Panc1 (cell line): ENCODE results near the gene TTC28. TPM values are rescaled to one million over a fixed set of nuclear protein-coding genes. Genes with fewer than 3 reads are reported as not detected.

ENCODE experiments used
- ATAC-seq: fragments of 200-7000 bp; cut with Tn5 transposase; 2 replicates; pipeline ENCODE4 v1.9.1; 2020; ENCODE audit warnings: mild to moderate bottlenecking, moderate library complexity
- BruUV-seq: library from RNA; stranded (reverse); fragments of 400-500 nt; replicated peaks from 2 replicates; lab custom pipeline; 2021; lab: Mats Ljungman, UMichigan
- CTCF ChIA-PET: fragments of 300-600 bp; sonication (Branson Sonifier 250); formaldehyde crosslinking; loops from one replicate; lab custom pipeline; 2022; ENCODE audit warnings: antibody characterized with exemption; lab: Charles Lee
- POLR2A ChIA-PET: fragments of 300-600 bp; sonication (Branson Sonifier 250); formaldehyde crosslinking; loops from one replicate; lab custom pipeline; 2022; ENCODE audit warnings: antibody characterized with exemption; lab: Charles Lee
- DNase-seq: peaks from one replicate; pipeline ENCODE4 v3.0.0-alpha.2; 2010; ENCODE audit warnings: low read depth, low spot score
- H3K27ac ChIP-seq: 2 replicates; pipeline ENCODE4 v1.5.1; 2011; ENCODE audit warnings: mild to moderate bottlenecking, low read length, inconsistent platforms
- H3K27me3 ChIP-seq: fragments of 200-500 bp; sonication (Bioruptor generic); 2 replicates; pipeline ENCODE4 v1.6.0; 2014; ENCODE audit warnings: low read length, inconsistent platforms; ENCODE audit not compliant: control insufficient read depth, insufficient read depth
- H3K36me3 ChIP-seq: fragments of 200-500 bp; sonication (Bioruptor generic); 2 replicates; pipeline ENCODE4 v1.5.1; 2014; ENCODE audit warnings: inconsistent platforms, mild to moderate bottlenecking, low read length, moderate library complexity; ENCODE audit not compliant: control insufficient read depth, insufficient read depth
- H3K4me1 ChIP-seq: 2 replicates; pipeline ENCODE4 v1.5.1; 2011; ENCODE audit warnings: inconsistent platforms, mild to moderate bottlenecking, low read length, moderate library complexity; ENCODE audit not compliant: control insufficient read depth, insufficient read depth
- H3K4me3 ChIP-seq, 2 experiments: 2 replicates each; pipeline ENCODE4 v1.5.1; 2011 to 2012; ENCODE audit warnings: low read depth in 2 of 2, low read length in 2 of 2, mild to moderate bottlenecking in 2 of 2, inconsistent platforms in 1 of 2, moderate library complexity in 1 of 2
- H3K9me3 ChIP-seq: fragments of 200-500 bp; sonication (Bioruptor generic); 2 replicates; pipeline ENCODE4 v1.5.1; 2014; ENCODE audit warnings: low read depth, mild to moderate bottlenecking, inconsistent platforms, low read length, moderate library complexity; ENCODE audit not compliant: control insufficient read depth, insufficient read depth
- POLR2AphosphoS5 ChIP-seq: IDR thresholded peaks from 2 replicates; pipeline ENCODE4 v1.6.1; 2012; ENCODE audit warnings: mild to moderate bottlenecking, low read depth, low read length, moderate library complexity
- SIN3A ChIP-seq: IDR thresholded peaks from 2 replicates; pipeline ENCODE4 v1.6.1; 2012; ENCODE audit warnings: low read depth, mild to moderate bottlenecking, low read length, moderate library complexity, borderline replicate concordance; ENCODE audit not compliant: insufficient read depth
- TCF7L2 ChIP-seq: IDR thresholded peaks from 2 replicates; pipeline ENCODE4 v1.6.1; 2011; ENCODE audit warnings: mild to moderate bottlenecking, low read depth, low read length, inconsistent platforms
- in situ Hi-C: cut with HindIII; loops from 2 replicates; pipeline ENCODE4 v1.10.0; 2016; ENCODE audit warnings: low sequenced_read_pairs, low pct_unique_long_range_greater_than_20kb
- intact Hi-C: fragments of 100-400 bp; cut with micrococcal nuclease; formaldehyde crosslinking; loops from one replicate; pipeline ENCODE4 v1.10.0; 2022; ENCODE audit not compliant: unreplicated experiment
- total RNA-seq: library from RNA; stranded (reverse); gene quantifications from one replicate; pipeline ENCODE4 v1.2.1, GENCODE V29; 2021; ENCODE audit not compliant: unreplicated experiment
- TF ChIP-seq, protein P1 (sequence below): fragments of 450-650 bp; IDR thresholded peaks from 2 replicates; pipeline ENCODE4 v1.5.1; 2017; ENCODE audit warnings: mild to moderate bottlenecking
- TF ChIP-seq, protein P2 (sequence below), 2 experiments: IDR thresholded peaks; 2 replicates each; pipeline ENCODE4 v1.6.1; 2011 to 2012; ENCODE audit warnings: low read depth in 2 of 2, control low read depth in 1 of 2, low read length in 1 of 2, mild to moderate bottlenecking in 1 of 2, moderate library complexity in 1 of 2; ENCODE audit not compliant: insufficient read depth in 1 of 2

Gene TTC28
- total RNA-seq, 1 experiment from 2014 or later, result 24.8 TPM

DNA sequence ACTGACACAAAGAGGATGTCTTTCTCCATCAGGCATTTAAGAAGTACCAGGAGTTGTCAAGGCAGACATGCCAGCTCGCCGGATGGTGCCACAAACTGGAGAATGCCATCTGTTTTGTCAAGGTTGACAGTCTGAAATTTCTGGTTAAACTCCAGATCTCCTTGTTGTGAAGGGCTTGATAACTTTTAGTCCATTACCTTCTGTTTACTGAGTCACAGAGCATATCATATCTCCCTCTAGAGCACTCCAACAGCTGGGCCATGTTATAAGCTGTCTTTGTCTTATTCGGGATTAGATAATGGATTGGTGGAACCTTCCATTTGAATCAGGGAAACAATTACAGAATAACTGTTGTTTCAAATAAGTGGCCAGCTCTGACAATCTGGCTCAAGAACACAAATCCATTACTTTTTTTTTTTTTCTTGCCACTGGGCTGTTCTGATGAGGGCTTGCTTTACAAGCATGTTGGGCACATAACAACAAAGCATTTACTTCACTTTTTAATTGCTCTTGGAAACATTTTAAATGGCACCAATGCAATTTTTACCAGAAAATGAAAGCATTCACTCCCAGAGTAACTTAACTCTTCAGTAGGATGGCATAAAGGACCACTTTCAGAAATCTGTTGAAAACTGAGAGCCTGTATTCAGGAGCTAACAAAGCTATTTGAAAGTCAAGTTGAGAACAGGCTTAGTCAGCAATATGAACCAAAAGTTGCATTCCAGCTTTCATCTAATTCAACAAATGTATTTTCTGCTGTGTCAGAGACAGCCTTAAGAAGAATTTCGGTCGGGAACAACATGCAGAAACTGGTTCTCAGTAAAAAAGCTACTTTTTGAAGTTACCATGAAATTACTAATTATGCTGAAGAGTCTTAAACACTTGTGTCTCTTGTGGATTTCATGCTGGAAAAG, 533.0 kb downstream of the TTC28 start:
- Histone ChIP-seq H3K4me1 (no peaks in the 10 kb centered on the region), H3K27me3 (no peaks in the 10 kb centered on the region), H3K27ac (no peak overlapping the region), H3K4me3 (no peak overlapping the region), H3K9me3 (no peaks in the 10 kb centered on the region), H3K36me3 (no peaks in the 10 kb centered on the region)
- ChIA-PET POLR2A (interaction anchor here (0.7 kb wide), 2 partner anchors 38 to 568 kb away, joined by 5 to 6 read pairs; no protein-coding TSS in a partner anchor), CTCF (interaction anchor here (0.6 kb wide), 1 partner anchor 27 kb away, joined by 3 read pairs; no protein-coding TSS in a partner anchor)
- DNase-seq (no peak), ATAC-seq (no peak)
- TF ChIP-seq, protein P1, sequence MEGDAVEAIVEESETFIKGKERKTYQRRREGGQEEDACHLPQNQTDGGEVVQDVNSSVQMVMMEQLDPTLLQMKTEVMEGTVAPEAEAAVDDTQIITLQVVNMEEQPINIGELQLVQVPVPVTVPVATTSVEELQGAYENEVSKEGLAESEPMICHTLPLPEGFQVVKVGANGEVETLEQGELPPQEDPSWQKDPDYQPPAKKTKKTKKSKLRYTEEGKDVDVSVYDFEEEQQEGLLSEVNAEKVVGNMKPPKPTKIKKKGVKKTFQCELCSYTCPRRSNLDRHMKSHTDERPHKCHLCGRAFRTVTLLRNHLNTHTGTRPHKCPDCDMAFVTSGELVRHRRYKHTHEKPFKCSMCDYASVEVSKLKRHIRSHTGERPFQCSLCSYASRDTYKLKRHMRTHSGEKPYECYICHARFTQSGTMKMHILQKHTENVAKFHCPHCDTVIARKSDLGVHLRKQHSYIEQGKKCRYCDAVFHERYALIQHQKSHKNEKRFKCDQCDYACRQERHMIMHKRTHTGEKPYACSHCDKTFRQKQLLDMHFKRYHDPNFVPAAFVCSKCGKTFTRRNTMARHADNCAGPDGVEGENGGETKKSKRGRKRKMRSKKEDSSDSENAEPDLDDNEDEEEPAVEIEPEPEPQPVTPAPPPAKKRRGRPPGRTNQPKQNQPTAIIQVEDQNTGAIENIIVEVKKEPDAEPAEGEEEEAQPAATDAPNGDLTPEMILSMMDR, result no peak
- no peak for TF ChIP-seq SIN3A
- TF ChIP-seq TCF7L2, result no peak
- in situ Hi-C loops, result no loop called here
- no TSS peak for BruUV-seq
- intact Hi-C loops, result no loop called here

DNA sequence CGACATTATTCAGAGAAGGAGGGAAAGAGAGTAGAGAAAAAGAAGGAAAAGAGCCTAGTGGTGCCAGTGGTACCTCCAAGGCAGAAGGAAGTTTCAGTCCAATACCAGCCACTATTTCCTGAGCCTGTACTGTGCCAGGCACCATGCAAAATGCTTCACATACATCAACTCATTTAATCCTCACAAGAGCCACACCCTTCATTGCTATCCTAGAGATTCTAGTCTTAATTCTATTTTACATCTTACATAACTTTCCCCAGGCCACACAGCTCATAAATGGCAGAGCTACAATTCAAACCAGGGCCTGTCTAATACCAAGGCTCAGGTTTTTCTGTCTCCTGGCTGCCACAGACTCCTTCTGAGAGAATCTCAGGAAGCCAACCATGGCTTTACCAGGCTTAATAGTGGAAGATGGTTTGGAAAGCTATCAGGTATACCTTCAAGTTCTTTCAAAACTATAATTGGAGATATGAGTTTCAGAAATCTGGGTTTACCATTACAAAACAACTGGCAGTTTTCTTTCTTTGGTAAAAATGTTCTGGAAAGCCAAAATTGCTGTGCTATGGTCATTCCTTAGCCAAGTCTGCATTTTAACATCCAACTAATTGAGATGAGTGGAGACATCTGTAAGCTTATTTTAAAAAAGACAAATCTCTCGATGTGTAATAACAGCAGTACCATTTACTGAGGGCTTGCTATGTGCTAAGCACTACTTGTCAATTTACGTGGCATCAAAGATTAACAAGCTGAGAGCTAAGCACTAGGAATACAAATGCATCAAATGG, 535.5 kb downstream of the TTC28 start:
- POLR2A ChIA-PET, result no interaction called here

More for the DNA sequence above, 535.5 kb downstream of the TTC28 start:
- DNase-seq (no peak), ATAC-seq (no peak)
- intact Hi-C loops, result no loop called here
- Histone ChIP-seq H3K9me3 (no peaks in the 10 kb centered on the region), H3K4me1 (no peaks in the 10 kb centered on the region), H3K4me3 (no peak overlapping the region), H3K36me3 (no peaks in the 10 kb centered on the region), H3K27ac (no peak overlapping the region), H3K27me3 (no peaks in the 10 kb centered on the region)
- CTCF ChIA-PET, result no interaction called here
- in situ Hi-C loops, result no loop called here
- TF ChIP-seq, protein P2, sequence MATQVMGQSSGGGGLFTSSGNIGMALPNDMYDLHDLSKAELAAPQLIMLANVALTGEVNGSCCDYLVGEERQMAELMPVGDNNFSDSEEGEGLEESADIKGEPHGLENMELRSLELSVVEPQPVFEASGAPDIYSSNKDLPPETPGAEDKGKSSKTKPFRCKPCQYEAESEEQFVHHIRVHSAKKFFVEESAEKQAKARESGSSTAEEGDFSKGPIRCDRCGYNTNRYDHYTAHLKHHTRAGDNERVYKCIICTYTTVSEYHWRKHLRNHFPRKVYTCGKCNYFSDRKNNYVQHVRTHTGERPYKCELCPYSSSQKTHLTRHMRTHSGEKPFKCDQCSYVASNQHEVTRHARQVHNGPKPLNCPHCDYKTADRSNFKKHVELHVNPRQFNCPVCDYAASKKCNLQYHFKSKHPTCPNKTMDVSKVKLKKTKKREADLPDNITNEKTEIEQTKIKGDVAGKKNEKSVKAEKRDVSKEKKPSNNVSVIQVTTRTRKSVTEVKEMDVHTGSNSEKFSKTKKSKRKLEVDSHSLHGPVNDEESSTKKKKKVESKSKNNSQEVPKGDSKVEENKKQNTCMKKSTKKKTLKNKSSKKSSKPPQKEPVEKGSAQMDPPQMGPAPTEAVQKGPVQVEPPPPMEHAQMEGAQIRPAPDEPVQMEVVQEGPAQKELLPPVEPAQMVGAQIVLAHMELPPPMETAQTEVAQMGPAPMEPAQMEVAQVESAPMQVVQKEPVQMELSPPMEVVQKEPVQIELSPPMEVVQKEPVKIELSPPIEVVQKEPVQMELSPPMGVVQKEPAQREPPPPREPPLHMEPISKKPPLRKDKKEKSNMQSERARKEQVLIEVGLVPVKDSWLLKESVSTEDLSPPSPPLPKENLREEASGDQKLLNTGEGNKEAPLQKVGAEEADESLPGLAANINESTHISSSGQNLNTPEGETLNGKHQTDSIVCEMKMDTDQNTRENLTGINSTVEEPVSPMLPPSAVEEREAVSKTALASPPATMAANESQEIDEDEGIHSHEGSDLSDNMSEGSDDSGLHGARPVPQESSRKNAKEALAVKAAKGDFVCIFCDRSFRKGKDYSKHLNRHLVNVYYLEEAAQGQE (IDR thresholded peaks at IDR 0.05; ENCODE audit: insufficient read depth in 1 of 2, low read depth in 2 of 2, low read length in 1 of 2), result no peak
- TF ChIP-seq, protein P1, result no peak
- no peak for TF ChIP-seq POLR2AphosphoS5
- no peak for TF ChIP-seq TCF7L2
- TF ChIP-seq SIN3A, result no peak
- BruUV-seq, result no TSS peak
